H9 (cell line): ENCODE data around the gene NFATC1. TPM values are rescaled to one million over a fixed set of nuclear protein-coding genes. Genes with fewer than 3 reads are reported as not detected.

Experiments used
- DNase-seq: peaks from one replicate; pipeline ENCODE4 v3.0.0-alpha.2; 2017
- H2AFZ ChIP-seq: one replicate; pipeline ENCODE4 v1.6.1; 2013; ENCODE audit warnings: mild to moderate bottlenecking, low read length, control low read depth, moderate library complexity
- H2AK5ac ChIP-seq: 2 replicates; pipeline ENCODE4 v1.6.1; 2013; ENCODE audit warnings: low read length, control low read depth, mixed read lengths; ENCODE audit not compliant: insufficient read length
- H2BK120ac ChIP-seq: one replicate; pipeline ENCODE4 v1.6.1; 2013; ENCODE audit warnings: low read depth, mild to moderate bottlenecking, low read length, control low read depth, inconsistent platforms; ENCODE audit not compliant: poor library complexity, severe bottlenecking
- H2BK12ac ChIP-seq: 2 replicates; pipeline ENCODE4 v1.6.1; 2013; ENCODE audit warnings: low read length, control low read depth, mixed read lengths, low read depth; ENCODE audit not compliant: insufficient read length
- H2BK15ac ChIP-seq: 2 replicates; pipeline ENCODE4 v1.6.1; 2013; ENCODE audit warnings: low read depth, low read length, control low read depth
- H2BK20ac ChIP-seq: one replicate; pipeline ENCODE4 v1.6.1; 2013; ENCODE audit warnings: low read depth, mild to moderate bottlenecking, low read length, control low read depth, inconsistent platforms; ENCODE audit not compliant: poor library complexity, severe bottlenecking
- H2BK5ac ChIP-seq: 2 replicates; pipeline ENCODE4 v1.6.1; 2013; ENCODE audit warnings: low read length, control low read depth, mixed read lengths; ENCODE audit not compliant: insufficient read length
- H3K14ac ChIP-seq: 2 replicates; pipeline ENCODE4 v1.6.1; 2013; ENCODE audit warnings: low read length, control low read depth; ENCODE audit not compliant: insufficient read depth
- H3K18ac ChIP-seq: 2 replicates; pipeline ENCODE4 v1.6.1; 2013; ENCODE audit warnings: low read depth, mild to moderate bottlenecking, mixed read lengths, low read length, control low read depth; ENCODE audit not compliant: insufficient read length
- H3K23ac ChIP-seq: 2 replicates; pipeline ENCODE4 v1.6.1; 2013; ENCODE audit warnings: low read length, control low read depth, mixed read lengths, low read depth; ENCODE audit not compliant: insufficient read length
- H3K23me2 ChIP-seq: 2 replicates; pipeline ENCODE4 v1.6.1; 2013; ENCODE audit warnings: low read depth, mild to moderate bottlenecking, mixed read lengths, low read length, control low read depth; ENCODE audit not compliant: insufficient read length, poor library complexity, severe bottlenecking
- H3K27ac ChIP-seq: 2 replicates; pipeline ENCODE4 v1.5.1; 2013; ENCODE audit warnings: low read length, control low read depth, mixed read lengths, low read depth; ENCODE audit not compliant: insufficient read length
- H3K27me3 ChIP-seq: 2 replicates; pipeline ENCODE4 v1.6.1; 2013; ENCODE audit warnings: low read length, control low read depth, inconsistent platforms; ENCODE audit not compliant: insufficient read depth
- H3K4ac ChIP-seq: 2 replicates; pipeline ENCODE4 v1.6.1; 2013; ENCODE audit warnings: low read depth, mild to moderate bottlenecking, control low read depth, inconsistent platforms, low read length, moderate library complexity
- H3K4me1 ChIP-seq: 2 replicates; pipeline ENCODE4 v1.6.1; 2013; ENCODE audit warnings: low read length, control low read depth, inconsistent platforms; ENCODE audit not compliant: insufficient read depth
- H3K4me2 ChIP-seq: 2 replicates; pipeline ENCODE4 v1.6.1; 2013; ENCODE audit warnings: low read length, control low read depth, mixed read lengths; ENCODE audit not compliant: insufficient read length, insufficient read depth
- H3K56ac ChIP-seq: 2 replicates; pipeline ENCODE4 v1.6.1; 2013; ENCODE audit warnings: low read depth, mild to moderate bottlenecking, mixed read lengths, low read length, control low read depth; ENCODE audit not compliant: insufficient read length
- H3K79me1 ChIP-seq: 2 replicates; pipeline ENCODE4 v1.6.1; 2013; ENCODE audit warnings: low read depth, mild to moderate bottlenecking, moderate library complexity, low read length, control low read depth, inconsistent platforms; ENCODE audit not compliant: insufficient read depth, poor library complexity, severe bottlenecking
- H3K79me2 ChIP-seq: 2 replicates; pipeline ENCODE4 v1.6.1; 2013; ENCODE audit warnings: low read length, control low read depth, inconsistent platforms; ENCODE audit not compliant: insufficient read depth
- H3K9ac ChIP-seq: 2 replicates; pipeline ENCODE4 v1.6.1; 2013; ENCODE audit warnings: low read length, control low read depth, mixed read lengths; ENCODE audit not compliant: insufficient read length; ENCODE audit errors: extremely low read depth
- H3K9me3 ChIP-seq: one replicate; pipeline ENCODE4 v1.6.1; 2013; ENCODE audit warnings: low read depth, low read length, inconsistent platforms; ENCODE audit not compliant: control insufficient read depth
- H3T11ph ChIP-seq: one replicate; pipeline ENCODE4 v1.6.1; 2013; ENCODE audit warnings: mild to moderate bottlenecking, low read length, control low read depth, inconsistent platforms
- H4K20me1 ChIP-seq: one replicate; pipeline ENCODE4 v1.6.1; 2013; ENCODE audit not compliant: control insufficient read depth, insufficient read length, insufficient read depth
- H4K5ac ChIP-seq: 2 replicates; pipeline ENCODE4 v1.6.1; 2013; ENCODE audit warnings: low read depth, mild to moderate bottlenecking, mixed read lengths, low read length, control low read depth; ENCODE audit not compliant: insufficient read length
- H4K8ac ChIP-seq: replicated peaks from 2 replicates; pipeline ENCODE4 v1.6.1; 2013; ENCODE audit warnings: low read length, control low read depth, mixed read lengths, low read depth; ENCODE audit not compliant: insufficient read length
- H4K91ac ChIP-seq: 2 replicates; pipeline ENCODE4 v1.6.1; 2013; ENCODE audit warnings: low read depth, mild to moderate bottlenecking, moderate library complexity, mixed read lengths, low read length, control low read depth; ENCODE audit not compliant: insufficient read length
- H3K27ac Mint-ChIP-seq, 3 experiments: 2 replicates in 2 of 3; 3 replicates in 1 of 3; pipeline ENCODE4 v1.8.0; 2020 to 2021; ENCODE audit warnings: mixed read lengths in 3 of 3, mild to moderate bottlenecking in 1 of 3, moderate library complexity in 1 of 3
- H3K27me3 Mint-ChIP-seq: 2 replicates; pipeline ENCODE4 v1.8.0; 2021; ENCODE audit warnings: low read depth, mild to moderate bottlenecking, moderate library complexity, mixed read lengths
- H3K36me3 Mint-ChIP-seq, 3 experiments: 2 replicates in 2 of 3; 3 replicates in 1 of 3; pipeline ENCODE4 v1.8.0; 2020 to 2021; ENCODE audit warnings: low read depth in 3 of 3, mixed read lengths in 3 of 3; ENCODE audit not compliant: insufficient read depth in 1 of 3
- H3K4me1 Mint-ChIP-seq, 2 experiments: 2 replicates each; pipeline ENCODE4 v1.8.0; 2020; ENCODE audit warnings: mixed read lengths in 2 of 2
- H3K4me3 Mint-ChIP-seq, 2 experiments: 2 replicates in 1 of 2; 3 replicates in 1 of 2; pipeline ENCODE4 v1.8.0; 2020 to 2021; ENCODE audit warnings: mild to moderate bottlenecking in 2 of 2, mixed read lengths in 2 of 2, moderate library complexity in 1 of 2
- H3K9me3 Mint-ChIP-seq, 2 experiments: 2 replicates in 1 of 2; 3 replicates in 1 of 2; pipeline ENCODE4 v1.8.0; 2020; ENCODE audit warnings: mild to moderate bottlenecking in 2 of 2, mixed read lengths in 2 of 2, moderate library complexity in 1 of 2
- CTCF ChIP-seq: fragments of 200-600 bp; sonication (generic); conservative IDR thresholded peaks from 3 replicates; pipeline ENCODE4 v1.8.0; 2021; ENCODE audit warnings: antibody characterized with exemption, mild to moderate bottlenecking
- WGBS: extraction: QIAGEN DNeasy Blood & Tissue Kit; methylation state at CpG from one replicate; pipeline ENCODE4 v1.1.7; 2013; ENCODE audit warnings: missing lambda C conversion rate, low lambda C conversion rate, mixed read lengths; ENCODE audit not compliant: insufficient read length; ENCODE audit errors: extremely low coverage; 5-methylcytosine and 5-hydroxymethylcytosine counted together
- total RNA-seq: library from RNA; stranded (reverse); gene quantifications from 2 replicates; pipeline ENCODE4 v1.2.1, GENCODE V29; 2021

Gene NFATC1
- total RNA-seq, 1 experiment from 2014 or later: 5.5 TPM

- H3K27ac Mint-ChIP-seq: no peak overlapping the region
Observed at GRCh38 chr18:79489899-79490625, 94.3 kb downstream of the NFATC1 start.

More at GRCh38 chr18:79489899-79490625, 94.3 kb downstream of the NFATC1 start:
- Histone ChIP-seq H2BK12ac (no peak overlapping the region), H2BK15ac (no peak overlapping the region), H2AFZ (no peak overlapping the region), H3K23me2 (no peaks in the 10 kb centered on the region), H2BK20ac (no peak overlapping the region), H3K4ac (no peak overlapping the region), H2AK5ac (no peak overlapping the region), H3K56ac (no peak overlapping the region), H3K9ac (no peak overlapping the region), H3K18ac (no peak overlapping the region), H3K23ac (no peak overlapping the region), H2BK5ac (no peak overlapping the region), H3T11ph (no peak overlapping the region), H3K14ac (no peak overlapping the region), H4K8ac (no peak overlapping the region), H3K79me2 (no peaks in the 10 kb centered on the region), H3K9me3 (no peaks in the 10 kb centered on the region), H4K20me1 (peaks cover 1% of the 10 kb centered on the region), H3K4me1 (no peaks in the 10 kb centered on the region), H3K27me3 (no peaks in the 10 kb centered on the region), H3K4me2 (no peak overlapping the region), H4K5ac (no peak overlapping the region), H3K79me1 (no peaks in the 10 kb centered on the region), H3K27ac (no peak overlapping the region), H4K91ac (no peak overlapping the region), H2BK120ac (no peak overlapping the region)
- Mint-ChIP-seq H3K36me3 (no peaks in the 10 kb centered on the region), H3K27me3 (no peaks in the 10 kb centered on the region; the same call in 1 of the 2 replicates), H3K9me3 (no peaks in the 10 kb centered on the region), H3K4me1 (peaks cover 0 to under 1% of the 10 kb centered on the region in 2 experiments; a peak in 1 of 4 replicates), H3K4me3 (no peak overlapping the region)
- no peak for TF ChIP-seq CTCF
- WGBS: no CpG with 5 or more reads among the region's 16 CpGs
- no peak for DNase-seq
